ENCODE measurements around the gene VNN1.
"Not testable (repeated sequence)": the region's sequence is repeated elsewhere in the genome, so short reads cannot be mapped to it uniquely, and the experiment has no call there.

The VNN1 gene

DNA sequence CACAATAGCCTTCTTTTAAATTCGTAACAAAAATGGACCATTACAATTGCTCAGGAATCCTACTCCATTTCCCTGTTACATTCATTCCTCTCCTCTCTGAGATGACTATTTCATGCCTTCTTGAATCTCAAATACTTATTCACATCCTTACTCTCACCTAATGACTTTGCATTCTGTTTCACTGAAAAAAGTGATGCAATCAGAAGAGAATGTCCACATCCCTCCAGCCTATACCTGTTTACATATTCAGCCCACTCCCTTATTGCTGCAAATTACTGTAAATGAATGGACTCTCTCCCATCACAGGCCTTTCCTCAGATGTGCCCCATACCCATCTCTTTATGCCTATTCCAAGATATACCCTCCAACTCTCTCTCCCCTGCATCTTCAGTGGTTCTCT lies 63.4 kb downstream of the VNN1 start:
- H3K79me2 ChIP-seq (ENCODE audit: insufficient read depth, low read length): no peaks in the 10 kb centered on the region
- no peaks in the 10 kb centered on the region for H3K36me3 ChIP-seq (ENCODE audit: insufficient read depth, low read length)
- no peak overlapping the region for H3K27ac ChIP-seq (ENCODE audit: low read length)
- H3K9me3 ChIP-seq (ENCODE audit: insufficient read depth, low read length, severe bottlenecking): no peaks in the 10 kb centered on the region
- ATAC-seq (ENCODE audit: insufficient read depth, low read depth) (no peak), DNase-seq (no peak)
- no peaks in the 10 kb centered on the region for H4K20me1 ChIP-seq (ENCODE audit: insufficient read depth, low read length)
- no peak overlapping the region for H3K9ac ChIP-seq (ENCODE audit: low read depth, low read length)
- H3K4me1 ChIP-seq (ENCODE audit: insufficient read depth, low read length): no peaks in the 10 kb centered on the region
- no peak overlapping the region for H2AFZ ChIP-seq (ENCODE audit: low read depth, low read length)
- TF ChIP-seq EZH2 (IDR thresholded peaks at IDR 0.05; ENCODE audit: borderline replicate concordance, low read depth, low read length, severe bottlenecking): no peak
- TF ChIP-seq, protein P1, sequence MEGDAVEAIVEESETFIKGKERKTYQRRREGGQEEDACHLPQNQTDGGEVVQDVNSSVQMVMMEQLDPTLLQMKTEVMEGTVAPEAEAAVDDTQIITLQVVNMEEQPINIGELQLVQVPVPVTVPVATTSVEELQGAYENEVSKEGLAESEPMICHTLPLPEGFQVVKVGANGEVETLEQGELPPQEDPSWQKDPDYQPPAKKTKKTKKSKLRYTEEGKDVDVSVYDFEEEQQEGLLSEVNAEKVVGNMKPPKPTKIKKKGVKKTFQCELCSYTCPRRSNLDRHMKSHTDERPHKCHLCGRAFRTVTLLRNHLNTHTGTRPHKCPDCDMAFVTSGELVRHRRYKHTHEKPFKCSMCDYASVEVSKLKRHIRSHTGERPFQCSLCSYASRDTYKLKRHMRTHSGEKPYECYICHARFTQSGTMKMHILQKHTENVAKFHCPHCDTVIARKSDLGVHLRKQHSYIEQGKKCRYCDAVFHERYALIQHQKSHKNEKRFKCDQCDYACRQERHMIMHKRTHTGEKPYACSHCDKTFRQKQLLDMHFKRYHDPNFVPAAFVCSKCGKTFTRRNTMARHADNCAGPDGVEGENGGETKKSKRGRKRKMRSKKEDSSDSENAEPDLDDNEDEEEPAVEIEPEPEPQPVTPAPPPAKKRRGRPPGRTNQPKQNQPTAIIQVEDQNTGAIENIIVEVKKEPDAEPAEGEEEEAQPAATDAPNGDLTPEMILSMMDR (IDR thresholded peaks at IDR 0.05; ENCODE audit: borderline replicate concordance, extremely low read depth, low read length, poor library complexity, severe bottlenecking): no peak
- no peaks in the 10 kb centered on the region for H3K27me3 ChIP-seq (ENCODE audit: insufficient read depth, low read length, poor library complexity)
- no peak overlapping the region for H3K4me2 ChIP-seq (ENCODE audit: insufficient read depth, low read length)
- H3K4me3 ChIP-seq (ENCODE audit: low read depth in 1 of 2, low read length in 2 of 2): no peak overlapping the region

DNA sequence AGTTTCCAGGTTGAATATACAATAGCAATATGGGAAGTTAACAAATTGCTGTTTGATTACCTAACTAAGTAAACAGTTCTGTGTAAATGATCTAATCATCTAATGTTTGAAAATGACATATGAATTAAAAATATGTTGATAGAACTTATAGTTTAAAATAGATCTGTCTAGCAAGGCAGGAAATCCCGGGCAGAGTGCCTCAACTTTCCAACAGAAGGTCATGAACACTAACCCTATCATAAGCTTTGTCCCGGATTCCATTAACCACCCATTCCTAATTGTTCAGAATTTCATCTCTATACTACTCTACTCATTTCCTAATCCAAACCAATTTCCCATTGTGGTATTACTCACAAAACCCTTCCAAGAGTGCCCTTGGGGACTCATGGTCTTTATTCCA lies 65.0 kb downstream of the VNN1 start:
- H3K4me1 ChIP-seq (ENCODE audit: insufficient read depth, low read length): no peaks in the 10 kb centered on the region
- H4K20me1 ChIP-seq (ENCODE audit: insufficient read depth, low read length): no peaks in the 10 kb centered on the region
- DNase-seq (no peak), ATAC-seq (ENCODE audit: insufficient read depth, low read depth) (no peak)
- H3K9ac ChIP-seq (ENCODE audit: low read depth, low read length): no peak overlapping the region
- H3K4me2 ChIP-seq (ENCODE audit: insufficient read depth, low read length): no peak overlapping the region
- H3K79me2 ChIP-seq (ENCODE audit: insufficient read depth, low read length): no peaks in the 10 kb centered on the region
- no peak overlapping the region for H2AFZ ChIP-seq (ENCODE audit: low read depth, low read length)
- H3K36me3 ChIP-seq (ENCODE audit: insufficient read depth, low read length): no peaks in the 10 kb centered on the region
- no peaks in the 10 kb centered on the region for H3K9me3 ChIP-seq (ENCODE audit: insufficient read depth, low read length, severe bottlenecking)
- no peaks in the 10 kb centered on the region for H3K27me3 ChIP-seq (ENCODE audit: insufficient read depth, low read length, poor library complexity)
- no peak overlapping the region for H3K27ac ChIP-seq (ENCODE audit: low read length)
- no peak overlapping the region for H3K4me3 ChIP-seq (ENCODE audit: low read depth in 1 of 2, low read length in 2 of 2)
- TF ChIP-seq, protein P1 (IDR thresholded peaks at IDR 0.05; ENCODE audit: borderline replicate concordance, extremely low read depth, low read length, poor library complexity, severe bottlenecking): no peak
- TF ChIP-seq EZH2 (IDR thresholded peaks at IDR 0.05; ENCODE audit: borderline replicate concordance, low read depth, low read length, severe bottlenecking): no peak

DNA sequence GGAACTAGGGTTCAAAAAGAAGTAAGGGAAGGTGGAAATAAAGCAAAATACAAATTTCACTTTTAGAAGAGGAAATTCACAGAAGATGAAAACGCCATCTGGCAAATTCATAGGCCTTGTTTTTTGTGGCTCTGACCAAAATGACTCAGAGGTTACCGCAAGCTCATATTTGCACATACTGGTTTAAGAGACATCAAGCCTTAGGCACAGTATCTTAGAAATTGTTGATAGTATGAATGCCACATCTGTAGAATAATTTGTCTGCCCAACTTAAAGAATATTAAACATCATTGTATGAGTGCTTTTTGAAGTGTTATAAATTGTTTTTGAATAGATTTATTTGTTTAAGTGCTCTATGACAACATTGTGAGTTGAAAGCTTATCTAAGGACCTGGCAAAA lies 65.5 kb downstream of the VNN1 start:
- Histone ChIP-seq H4K20me1 (ENCODE audit: insufficient read depth, low read length) (no peaks in the 10 kb centered on the region), H3K4me1 (ENCODE audit: insufficient read depth, low read length) (no peaks in the 10 kb centered on the region), H2AFZ (ENCODE audit: low read depth, low read length) (no peak overlapping the region), H3K27ac (ENCODE audit: low read length) (no peak overlapping the region), H3K79me2 (ENCODE audit: insufficient read depth, low read length) (no peaks in the 10 kb centered on the region), H3K36me3 (ENCODE audit: insufficient read depth, low read length) (no peaks in the 10 kb centered on the region), H3K9ac (ENCODE audit: low read depth, low read length) (no peak overlapping the region), H3K4me3 (ENCODE audit: low read depth in 1 of 2, low read length in 2 of 2) (no peak overlapping the region), H3K27me3 (ENCODE audit: insufficient read depth, low read length, poor library complexity) (no peaks in the 10 kb centered on the region), H3K9me3 (ENCODE audit: insufficient read depth, low read length, severe bottlenecking) (no peaks in the 10 kb centered on the region), H3K4me2 (ENCODE audit: insufficient read depth, low read length) (no peak overlapping the region)
- no peak for TF ChIP-seq EZH2 (IDR thresholded peaks at IDR 0.05; ENCODE audit: borderline replicate concordance, low read depth, low read length, severe bottlenecking)
- TF ChIP-seq, protein P1 (IDR thresholded peaks at IDR 0.05; ENCODE audit: borderline replicate concordance, extremely low read depth, low read length, poor library complexity, severe bottlenecking): no peak
- peak; percentile 21 for DNase-seq
- peak; percentile 93 for ATAC-seq (ENCODE audit: insufficient read depth, low read depth)

DNA sequence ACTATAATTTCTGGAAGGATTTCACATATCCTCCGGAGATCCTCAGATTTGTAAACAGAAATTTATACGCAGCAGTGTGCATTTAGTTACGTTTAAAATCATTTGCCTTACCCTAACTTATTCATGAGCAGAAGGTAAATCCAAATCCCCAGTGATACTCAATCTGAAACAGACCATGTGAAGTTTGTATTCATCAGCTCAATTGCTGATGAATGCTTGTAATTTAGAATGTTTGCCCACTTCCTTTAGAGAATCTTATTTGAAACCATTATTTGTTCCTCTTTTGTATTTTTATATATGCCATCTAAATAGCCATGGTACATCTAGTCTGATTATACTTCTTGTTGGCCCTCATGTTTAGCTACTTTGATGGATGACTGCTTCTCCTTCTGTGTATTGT lies 70.3 kb downstream of the VNN1 start:
- Histone ChIP-seq H3K4me1 (ENCODE audit: insufficient read depth, low read length) (no peaks in the 10 kb centered on the region), H3K4me3 (ENCODE audit: low read depth in 1 of 2, low read length in 2 of 2) (no peak overlapping the region), H3K27ac (ENCODE audit: low read length) (no peak overlapping the region), H3K27me3 (ENCODE audit: insufficient read depth, low read length, poor library complexity) (no peaks in the 10 kb centered on the region), H3K4me2 (ENCODE audit: insufficient read depth, low read length) (no peak overlapping the region), H3K9ac (ENCODE audit: low read depth, low read length) (no peak overlapping the region), H3K9me3 (ENCODE audit: insufficient read depth, low read length, severe bottlenecking) (no peaks in the 10 kb centered on the region), H3K79me2 (ENCODE audit: insufficient read depth, low read length) (no peaks in the 10 kb centered on the region), H4K20me1 (ENCODE audit: insufficient read depth, low read length) (no peaks in the 10 kb centered on the region), H3K36me3 (ENCODE audit: insufficient read depth, low read length) (no peaks in the 10 kb centered on the region), H2AFZ (ENCODE audit: low read depth, low read length) (no peak overlapping the region)
- DNase-seq: no peak
- no peak for TF ChIP-seq EZH2 (IDR thresholded peaks at IDR 0.05; ENCODE audit: borderline replicate concordance, low read depth, low read length, severe bottlenecking)
- TF ChIP-seq, protein P1 (IDR thresholded peaks at IDR 0.05; ENCODE audit: borderline replicate concordance, extremely low read depth, low read length, poor library complexity, severe bottlenecking): no peak
- ATAC-seq (ENCODE audit: insufficient read depth, low read depth): no peak

DNA sequence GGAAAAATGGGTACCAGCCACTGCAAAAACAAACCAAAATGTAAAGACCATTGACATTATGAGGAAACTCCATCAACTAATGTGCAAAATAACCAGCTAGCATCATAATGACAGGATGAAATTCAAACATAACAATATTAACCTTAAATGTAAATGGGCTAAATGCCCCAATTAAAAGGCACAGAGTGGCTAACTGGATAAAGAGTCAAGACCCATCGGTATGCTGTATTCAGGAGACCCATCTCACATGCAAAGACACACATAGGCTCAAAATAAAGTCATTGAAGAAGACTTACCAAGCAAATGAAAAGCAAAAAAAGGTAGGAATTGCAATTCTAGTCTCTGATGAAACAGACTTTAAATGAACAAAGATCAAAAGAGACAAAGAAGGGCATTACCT lies 76.7 kb downstream of the VNN1 start:
- H3K4me3 ChIP-seq (ENCODE audit: low read depth in 1 of 2, low read length in 2 of 2); H3K27me3 ChIP-seq (ENCODE audit: insufficient read depth, low read length, poor library complexity); H3K36me3 ChIP-seq (ENCODE audit: insufficient read depth, low read length); H3K9me3 ChIP-seq (ENCODE audit: insufficient read depth, low read length, severe bottlenecking); H2AFZ ChIP-seq (ENCODE audit: low read depth, low read length); H3K27ac ChIP-seq (ENCODE audit: low read length); H4K20me1 ChIP-seq (ENCODE audit: insufficient read depth, low read length); H3K79me2 ChIP-seq (ENCODE audit: insufficient read depth, low read length); ATAC-seq (ENCODE audit: insufficient read depth, low read depth); H3K4me1 ChIP-seq (ENCODE audit: insufficient read depth, low read length); H3K4me2 ChIP-seq (ENCODE audit: insufficient read depth, low read length); DNase-seq; H3K9ac ChIP-seq (ENCODE audit: low read depth, low read length): not testable (repeated sequence)

All from DND-41 (cell line).